WTC11 (cell line): ENCODE data around the gene ARHGAP28. TPM values are rescaled to one million over a fixed set of nuclear protein-coding genes. Genes with fewer than 3 reads are reported as not detected.

Experiments used
- ATAC-seq: fragments of 200-7000 bp; cut with Tn5 transposase; 2 replicates; pipeline ENCODE4 v1.10.0; 2021; ENCODE audit warnings: mild to moderate bottlenecking, moderate library complexity
- CTCF ChIA-PET: fragments of 300-600 bp; sonication (Branson Sonifier 250); formaldehyde crosslinking; loops from one replicate; lab custom pipeline; 2021; ENCODE audit warnings: antibody characterized with exemption; lab: Charles Lee
- POLR2A ChIA-PET: fragments of 350-600 bp; sonication (Branson Sonifier 250); formaldehyde crosslinking; loops from one replicate; lab custom pipeline; 2021; ENCODE audit warnings: antibody characterized with exemption; lab: Charles Lee
- DNase-seq: peaks from one replicate; pipeline ENCODE4 v3.0.0; 2021; ENCODE audit warnings: low spot score
- H3K27ac Mint-ChIP-seq: 2 replicates; pipeline ENCODE4 v1.8.0; 2021; ENCODE audit warnings: mixed read lengths
- H3K27me3 Mint-ChIP-seq: 2 replicates; pipeline ENCODE4 v1.8.0; 2021; ENCODE audit warnings: low read depth, mild to moderate bottlenecking, moderate library complexity, mixed read lengths
- H3K36me3 Mint-ChIP-seq: 2 replicates; pipeline ENCODE4 v1.8.0; 2021; ENCODE audit warnings: mixed read lengths
- H3K4me1 Mint-ChIP-seq: 2 replicates; pipeline ENCODE4 v1.8.0; 2022; ENCODE audit warnings: mixed read lengths
- H3K4me3 Mint-ChIP-seq: 2 replicates; pipeline ENCODE4 v1.8.0; 2021; ENCODE audit warnings: mild to moderate bottlenecking, moderate library complexity, mixed read lengths
- H3K9me3 Mint-ChIP-seq: 2 replicates; pipeline ENCODE4 v1.8.0; 2021; ENCODE audit warnings: mixed read lengths
- GABPB1 ChIP-seq: sonication (generic); formaldehyde crosslinking; IDR thresholded peaks from 2 replicates; pipeline ENCODE4 v1.8.1; 2023; ENCODE audit warnings: mild to moderate bottlenecking, missing genetic modification reagents
- IRF1 ChIP-seq: sonication (generic); formaldehyde crosslinking; IDR thresholded peaks from 2 replicates; pipeline ENCODE4 v1.8.0; 2023; ENCODE audit warnings: missing genetic modification reagents
- NFATC4 ChIP-seq: fragments of 250-450 bp; sonication (Bioruptor Pico); IDR thresholded peaks from 2 replicates; pipeline ENCODE4 v1.9.0; 2021; ENCODE audit warnings: mild to moderate bottlenecking
- NR3C1 ChIP-seq: sonication (generic); formaldehyde crosslinking; conservative IDR thresholded peaks from 2 replicates; pipeline ENCODE4 v1.8.1; 2023; ENCODE audit warnings: low read depth, mild to moderate bottlenecking, missing genetic modification reagents
- OVOL2 ChIP-seq: fragments of 250-450 bp; sonication (Bioruptor Pico); IDR thresholded peaks from 2 replicates; pipeline ENCODE4 v1.9.0; 2021; ENCODE audit warnings: mild to moderate bottlenecking, borderline replicate concordance
- SMAD4 ChIP-seq: sonication (generic); formaldehyde crosslinking; IDR thresholded peaks from 2 replicates; pipeline ENCODE4 v1.8.0; 2022; ENCODE audit warnings: mild to moderate bottlenecking, missing genetic modification reagents
- TEAD1 ChIP-seq: sonication (generic); formaldehyde crosslinking; IDR thresholded peaks from 2 replicates; pipeline ENCODE4 v1.8.0; 2022; ENCODE audit warnings: mild to moderate bottlenecking, missing genetic modification reagents
- ZNF232 ChIP-seq: sonication (generic); formaldehyde crosslinking; IDR thresholded peaks from 2 replicates; pipeline ENCODE4 v1.8.0; 2022; ENCODE audit warnings: mild to moderate bottlenecking, missing genetic modification reagents
- total RNA-seq: library from RNA; stranded (reverse); gene quantifications from 3 replicates; pipeline ENCODE4 v1.2.3, GENCODE V29; 2021
- TF ChIP-seq, protein P1 (sequence below): fragments of 250-450 bp; sonication (Bioruptor Pico); IDR thresholded peaks from 2 replicates; pipeline ENCODE4 v2.1.2; 2022; ENCODE audit warnings: mild to moderate bottlenecking, moderate library complexity
- TF ChIP-seq, protein P2 (sequence below): sonication (generic); formaldehyde crosslinking; IDR thresholded peaks from 2 replicates; pipeline ENCODE4 v1.8.1; 2023; ENCODE audit warnings: mild to moderate bottlenecking, missing genetic modification reagents, moderate library complexity
- TF ChIP-seq, protein P3 (sequence below): sonication (generic); formaldehyde crosslinking; IDR thresholded peaks from 2 replicates; pipeline ENCODE4 v1.8.1; 2022; ENCODE audit warnings: low read depth, missing genetic modification reagents, borderline replicate concordance
- TF ChIP-seq, protein P4 (sequence below): sonication (generic); formaldehyde crosslinking; IDR thresholded peaks from 2 replicates; pipeline ENCODE4 v1.8.0; 2022; ENCODE audit warnings: mild to moderate bottlenecking, missing genetic modification reagents
- TF ChIP-seq, protein P5 (sequence below): sonication (generic); formaldehyde crosslinking; IDR thresholded peaks from 2 replicates; pipeline ENCODE4 v1.8.1; 2023; ENCODE audit warnings: mild to moderate bottlenecking, missing genetic modification reagents, borderline replicate concordance
- TF ChIP-seq, protein P6 (sequence below): sonication (generic); formaldehyde crosslinking; IDR thresholded peaks from 2 replicates; pipeline ENCODE4 v1.8.1; 2023; ENCODE audit warnings: mild to moderate bottlenecking, missing genetic modification reagents
- TF ChIP-seq, protein P7 (sequence below): fragments of 250-450 bp; sonication (Bioruptor Pico); conservative IDR thresholded peaks from 2 replicates; pipeline ENCODE4 v1.9.0; 2021; ENCODE audit warnings: mild to moderate bottlenecking
- TF ChIP-seq, protein P8 (sequence below): fragments of 250-450 bp; sonication (Bioruptor Pico); IDR thresholded peaks from 2 replicates; pipeline ENCODE4 v1.9.0; 2021; ENCODE audit warnings: moderate library complexity, mild to moderate bottlenecking, inconsistent platforms, borderline replicate concordance

Gene ARHGAP28
- total RNA-seq, 1 experiment from 2014 or later: 14.8 TPM

DNA sequence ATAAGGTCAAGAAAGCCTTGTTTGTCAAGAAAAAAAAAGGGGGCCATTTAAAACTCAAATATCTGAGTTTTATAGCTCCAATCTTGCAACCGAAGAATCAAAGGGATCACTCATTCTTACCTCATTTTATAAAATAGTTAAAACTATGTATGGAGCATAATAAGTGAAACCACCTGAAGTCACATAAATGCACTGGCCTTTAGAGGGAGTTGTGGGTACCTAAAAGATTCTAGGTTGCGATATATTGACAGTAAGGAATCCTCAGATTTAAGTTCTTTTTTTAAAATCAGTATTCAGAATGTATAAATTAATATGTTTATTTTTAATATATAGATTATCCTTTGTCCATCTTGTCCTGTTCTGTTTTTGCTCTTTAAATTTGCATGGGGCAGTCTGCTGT, 3.4 kb downstream of the ARHGAP28 start:
- POLR2A ChIA-PET: interaction anchor here (0.6 kb wide), 1 partner anchor 54 kb away, joined by 5 read pairs; no protein-coding TSS in a partner anchor
- Mint-ChIP-seq H3K4me1 (peaks cover 77% of the 10 kb centered on the region), H3K27me3 (no peaks in the 10 kb centered on the region), H3K27ac (no peak overlapping the region), H3K4me3 (no peak overlapping the region), H3K36me3 (no peaks in the 10 kb centered on the region), H3K9me3 (no peaks in the 10 kb centered on the region)
- no peak for ATAC-seq
- no peak for DNase-seq
- TF ChIP-seq GABPB1: no peak
- TF ChIP-seq, protein P1, sequence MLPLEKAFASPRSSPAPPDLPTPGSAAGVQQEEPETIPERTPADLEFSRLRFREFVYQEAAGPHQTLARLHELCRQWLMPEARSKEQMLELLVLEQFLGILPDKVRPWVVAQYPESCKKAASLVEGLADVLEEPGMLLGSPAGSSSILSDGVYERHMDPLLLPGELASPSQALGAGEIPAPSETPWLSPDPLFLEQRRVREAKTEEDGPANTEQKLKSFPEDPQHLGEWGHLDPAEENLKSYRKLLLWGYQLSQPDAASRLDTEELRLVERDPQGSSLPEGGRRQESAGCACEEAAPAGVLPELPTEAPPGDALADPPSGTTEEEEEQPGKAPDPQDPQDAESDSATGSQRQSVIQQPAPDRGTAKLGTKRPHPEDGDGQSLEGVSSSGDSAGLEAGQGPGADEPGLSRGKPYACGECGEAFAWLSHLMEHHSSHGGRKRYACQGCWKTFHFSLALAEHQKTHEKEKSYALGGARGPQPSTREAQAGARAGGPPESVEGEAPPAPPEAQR (CRISPR knock-in tag): no peak
- TF ChIP-seq IRF1: no peak
- TF ChIP-seq TEAD1: no peak
- TF ChIP-seq, protein P2, sequence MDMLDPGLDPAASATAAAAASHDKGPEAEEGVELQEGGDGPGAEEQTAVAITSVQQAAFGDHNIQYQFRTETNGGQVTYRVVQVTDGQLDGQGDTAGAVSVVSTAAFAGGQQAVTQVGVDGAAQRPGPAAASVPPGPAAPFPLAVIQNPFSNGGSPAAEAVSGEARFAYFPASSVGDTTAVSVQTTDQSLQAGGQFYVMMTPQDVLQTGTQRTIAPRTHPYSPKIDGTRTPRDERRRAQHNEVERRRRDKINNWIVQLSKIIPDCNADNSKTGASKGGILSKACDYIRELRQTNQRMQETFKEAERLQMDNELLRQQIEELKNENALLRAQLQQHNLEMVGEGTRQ (CRISPR knock-in tag): no peak
- TF ChIP-seq, protein P3, sequence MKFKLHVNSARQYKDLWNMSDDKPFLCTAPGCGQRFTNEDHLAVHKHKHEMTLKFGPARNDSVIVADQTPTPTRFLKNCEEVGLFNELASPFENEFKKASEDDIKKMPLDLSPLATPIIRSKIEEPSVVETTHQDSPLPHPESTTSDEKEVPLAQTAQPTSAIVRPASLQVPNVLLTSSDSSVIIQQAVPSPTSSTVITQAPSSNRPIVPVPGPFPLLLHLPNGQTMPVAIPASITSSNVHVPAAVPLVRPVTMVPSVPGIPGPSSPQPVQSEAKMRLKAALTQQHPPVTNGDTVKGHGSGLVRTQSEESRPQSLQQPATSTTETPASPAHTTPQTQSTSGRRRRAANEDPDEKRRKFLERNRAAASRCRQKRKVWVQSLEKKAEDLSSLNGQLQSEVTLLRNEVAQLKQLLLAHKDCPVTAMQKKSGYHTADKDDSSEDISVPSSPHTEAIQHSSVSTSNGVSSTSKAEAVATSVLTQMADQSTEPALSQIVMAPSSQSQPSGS: no peak
- TF ChIP-seq NFATC4 (CRISPR knock-in tag): no peak
- TF ChIP-seq NR3C1 (CRISPR knock-in tag): no peak
- TF ChIP-seq, protein P4, sequence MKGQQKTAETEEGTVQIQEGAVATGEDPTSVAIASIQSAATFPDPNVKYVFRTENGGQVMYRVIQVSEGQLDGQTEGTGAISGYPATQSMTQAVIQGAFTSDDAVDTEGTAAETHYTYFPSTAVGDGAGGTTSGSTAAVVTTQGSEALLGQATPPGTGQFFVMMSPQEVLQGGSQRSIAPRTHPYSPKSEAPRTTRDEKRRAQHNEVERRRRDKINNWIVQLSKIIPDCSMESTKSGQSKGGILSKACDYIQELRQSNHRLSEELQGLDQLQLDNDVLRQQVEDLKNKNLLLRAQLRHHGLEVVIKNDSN (CRISPR knock-in tag): no peak
- no peak for TF ChIP-seq OVOL2 (CRISPR knock-in tag)
- TF ChIP-seq, protein P5, sequence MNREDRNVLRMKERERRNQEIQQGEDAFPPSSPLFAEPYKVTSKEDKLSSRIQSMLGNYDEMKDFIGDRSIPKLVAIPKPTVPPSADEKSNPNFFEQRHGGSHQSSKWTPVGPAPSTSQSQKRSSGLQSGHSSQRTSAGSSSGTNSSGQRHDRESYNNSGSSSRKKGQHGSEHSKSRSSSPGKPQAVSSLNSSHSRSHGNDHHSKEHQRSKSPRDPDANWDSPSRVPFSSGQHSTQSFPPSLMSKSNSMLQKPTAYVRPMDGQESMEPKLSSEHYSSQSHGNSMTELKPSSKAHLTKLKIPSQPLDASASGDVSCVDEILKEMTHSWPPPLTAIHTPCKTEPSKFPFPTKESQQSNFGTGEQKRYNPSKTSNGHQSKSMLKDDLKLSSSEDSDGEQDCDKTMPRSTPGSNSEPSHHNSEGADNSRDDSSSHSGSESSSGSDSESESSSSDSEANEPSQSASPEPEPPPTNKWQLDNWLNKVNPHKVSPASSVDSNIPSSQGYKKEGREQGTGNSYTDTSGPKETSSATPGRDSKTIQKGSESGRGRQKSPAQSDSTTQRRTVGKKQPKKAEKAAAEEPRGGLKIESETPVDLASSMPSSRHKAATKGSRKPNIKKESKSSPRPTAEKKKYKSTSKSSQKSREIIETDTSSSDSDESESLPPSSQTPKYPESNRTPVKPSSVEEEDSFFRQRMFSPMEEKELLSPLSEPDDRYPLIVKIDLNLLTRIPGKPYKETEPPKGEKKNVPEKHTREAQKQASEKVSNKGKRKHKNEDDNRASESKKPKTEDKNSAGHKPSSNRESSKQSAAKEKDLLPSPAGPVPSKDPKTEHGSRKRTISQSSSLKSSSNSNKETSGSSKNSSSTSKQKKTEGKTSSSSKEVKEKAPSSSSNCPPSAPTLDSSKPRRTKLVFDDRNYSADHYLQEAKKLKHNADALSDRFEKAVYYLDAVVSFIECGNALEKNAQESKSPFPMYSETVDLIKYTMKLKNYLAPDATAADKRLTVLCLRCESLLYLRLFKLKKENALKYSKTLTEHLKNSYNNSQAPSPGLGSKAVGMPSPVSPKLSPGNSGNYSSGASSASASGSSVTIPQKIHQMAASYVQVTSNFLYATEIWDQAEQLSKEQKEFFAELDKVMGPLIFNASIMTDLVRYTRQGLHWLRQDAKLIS (CRISPR knock-in tag): no peak
- no peak for TF ChIP-seq ZNF232
- TF ChIP-seq, protein P6, sequence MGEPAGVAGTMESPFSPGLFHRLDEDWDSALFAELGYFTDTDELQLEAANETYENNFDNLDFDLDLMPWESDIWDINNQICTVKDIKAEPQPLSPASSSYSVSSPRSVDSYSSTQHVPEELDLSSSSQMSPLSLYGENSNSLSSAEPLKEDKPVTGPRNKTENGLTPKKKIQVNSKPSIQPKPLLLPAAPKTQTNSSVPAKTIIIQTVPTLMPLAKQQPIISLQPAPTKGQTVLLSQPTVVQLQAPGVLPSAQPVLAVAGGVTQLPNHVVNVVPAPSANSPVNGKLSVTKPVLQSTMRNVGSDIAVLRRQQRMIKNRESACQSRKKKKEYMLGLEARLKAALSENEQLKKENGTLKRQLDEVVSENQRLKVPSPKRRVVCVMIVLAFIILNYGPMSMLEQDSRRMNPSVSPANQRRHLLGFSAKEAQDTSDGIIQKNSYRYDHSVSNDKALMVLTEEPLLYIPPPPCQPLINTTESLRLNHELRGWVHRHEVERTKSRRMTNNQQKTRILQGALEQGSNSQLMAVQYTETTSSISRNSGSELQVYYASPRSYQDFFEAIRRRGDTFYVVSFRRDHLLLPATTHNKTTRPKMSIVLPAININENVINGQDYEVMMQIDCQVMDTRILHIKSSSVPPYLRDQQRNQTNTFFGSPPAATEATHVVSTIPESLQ (CRISPR knock-in tag): no peak
- TF ChIP-seq, protein P7, sequence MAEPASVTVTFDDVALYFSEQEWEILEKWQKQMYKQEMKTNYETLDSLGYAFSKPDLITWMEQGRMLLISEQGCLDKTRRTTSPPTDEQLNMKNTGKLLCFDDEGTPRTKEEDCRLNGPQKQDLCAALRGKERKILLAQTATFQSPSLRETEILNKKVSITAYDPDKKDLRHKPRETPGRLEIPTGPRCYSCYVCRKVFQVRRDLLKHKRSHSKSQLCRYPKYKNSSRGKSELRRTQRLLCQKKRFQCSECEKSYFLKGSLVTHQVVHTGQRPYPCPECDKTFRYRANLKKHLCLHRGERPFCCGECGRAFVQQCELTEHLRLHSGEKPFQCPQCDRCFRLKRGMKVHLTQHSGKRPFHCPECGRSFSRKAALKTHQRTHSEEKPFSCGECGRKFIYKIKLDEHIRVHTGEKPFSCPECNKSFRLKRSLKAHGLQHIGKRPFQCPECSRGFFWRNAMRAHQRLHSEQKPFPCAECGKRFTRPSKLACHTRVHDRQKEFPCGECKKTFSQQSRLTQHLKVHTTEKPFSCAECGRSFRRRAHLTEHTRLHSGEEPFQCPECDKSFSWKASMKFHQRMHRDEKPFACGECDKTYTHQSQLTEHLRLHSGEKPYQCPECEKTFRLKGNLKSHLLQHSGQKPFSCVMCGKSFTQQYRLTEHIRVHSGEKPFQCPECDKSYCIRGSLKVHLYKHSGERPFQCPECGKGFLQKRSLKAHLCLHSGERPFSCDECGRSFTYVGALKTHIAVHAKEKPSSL: no peak
- TF ChIP-seq, protein P8, sequence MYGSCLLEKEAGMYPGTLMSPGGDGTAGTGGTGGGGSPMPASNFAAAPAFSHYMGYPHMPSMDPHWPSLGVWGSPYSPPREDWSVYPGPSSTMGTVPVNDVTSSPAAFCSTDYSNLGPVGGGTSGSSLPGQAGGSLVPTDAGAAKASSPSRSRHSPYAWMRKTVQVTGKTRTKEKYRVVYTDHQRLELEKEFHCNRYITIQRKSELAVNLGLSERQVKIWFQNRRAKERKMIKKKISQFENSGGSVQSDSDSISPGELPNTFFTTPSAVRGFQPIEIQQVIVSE (CRISPR knock-in tag): no peak
- no peak for TF ChIP-seq SMAD4 (CRISPR knock-in tag)
- CTCF ChIA-PET: interaction anchor here (0.9 to 2.3 kb wide), 3 partner anchors 9 to 153 kb away, joined by 3 to 8 read pairs (median 6); no protein-coding TSS in a partner anchor
